Measurements from ENCODE around the gene KRTAP10-2.

KRTAP10-2 gene

GRCh38 chr21:44539991-44540666 is 11.2 kb downstream of the KRTAP10-2 start, which contains the start of gene KRTAP10-1:
Gene KRTAP10-1 (minus strand): TSS chr21:44540195. CDS start chr21:44540150, 45 bp downstream.
- TF ChIP-seq CTCF (IDR thresholded peaks at IDR 0.05; ENCODE audit: borderline replicate concordance, extremely low read depth, low read length, poor library complexity, severe bottlenecking) (no peak), EZH2 (IDR thresholded peaks at IDR 0.05; ENCODE audit: borderline replicate concordance, low read depth, low read length, severe bottlenecking) (no peak)
- ATAC-seq (ENCODE audit: insufficient read depth, low read depth) (no peak), DNase-seq (no peak)
- no peaks in the 10 kb centered on the region for H4K20me1 ChIP-seq (ENCODE audit: insufficient read depth, low read length)
- no peaks in the 10 kb centered on the region for H3K9me3 ChIP-seq (ENCODE audit: insufficient read depth, low read length, severe bottlenecking)
- no peak within 1 kb of the TSS for H3K4me2 ChIP-seq (ENCODE audit: insufficient read depth, low read length)
- no peaks in the 10 kb centered on the region for H3K79me2 ChIP-seq (ENCODE audit: insufficient read depth, low read length)
- no peaks in the 10 kb centered on the region for H3K36me3 ChIP-seq (ENCODE audit: insufficient read depth, low read length)
- no peak within 1 kb of the TSS for H3K4me3 ChIP-seq (ENCODE audit: low read depth in 1 of 2, low read length in 2 of 2)
- no peak within 1 kb of the TSS for H3K9ac ChIP-seq (ENCODE audit: low read depth, low read length)
- no peaks in the 10 kb centered on the region for H3K4me1 ChIP-seq (ENCODE audit: insufficient read depth, low read length)
- no peak within 1 kb of the TSS for H2AFZ ChIP-seq (ENCODE audit: low read depth, low read length)
- peaks cover 2% of the 10 kb centered on the region for H3K27me3 ChIP-seq (ENCODE audit: insufficient read depth, low read length, poor library complexity)
- H3K27ac ChIP-seq (ENCODE audit: low read length), result no peak within 1 kb of the TSS

- no peak for ATAC-seq (ENCODE audit: insufficient read depth, low read depth)
- Histone ChIP-seq H2AFZ (ENCODE audit: low read depth, low read length) (no peak overlapping the region), H3K4me3 (ENCODE audit: low read depth in 1 of 2, low read length in 2 of 2) (no peak overlapping the region), H3K4me1 (ENCODE audit: insufficient read depth, low read length) (no peaks in the 10 kb centered on the region), H3K36me3 (ENCODE audit: insufficient read depth, low read length) (no peaks in the 10 kb centered on the region), H3K79me2 (ENCODE audit: insufficient read depth, low read length) (no peaks in the 10 kb centered on the region), H3K27ac (ENCODE audit: low read length) (no peak overlapping the region), H3K9me3 (ENCODE audit: insufficient read depth, low read length, severe bottlenecking) (no peaks in the 10 kb centered on the region), H3K9ac (ENCODE audit: low read depth, low read length) (no peak overlapping the region), H4K20me1 (ENCODE audit: insufficient read depth, low read length) (no peaks in the 10 kb centered on the region), H3K27me3 (ENCODE audit: insufficient read depth, low read length, poor library complexity) (peaks cover 2% of the 10 kb centered on the region), H3K4me2 (ENCODE audit: insufficient read depth, low read length) (no peak overlapping the region)
- DNase-seq, result no peak
- TF ChIP-seq EZH2 (IDR thresholded peaks at IDR 0.05; ENCODE audit: borderline replicate concordance, low read depth, low read length, severe bottlenecking), result no peak
- no peak for TF ChIP-seq CTCF (IDR thresholded peaks at IDR 0.05; ENCODE audit: borderline replicate concordance, extremely low read depth, low read length, poor library complexity, severe bottlenecking)
These were observed 12.3 kb downstream of the KRTAP10-2 start for GRCh38 chr21:44539046-44539445.

GRCh38 chr21:44537930-44538911 is 13.1 kb downstream of the KRTAP10-2 start:
- no peak for ATAC-seq (ENCODE audit: insufficient read depth, low read depth)
- no peaks in the 10 kb centered on the region for H3K79me2 ChIP-seq (ENCODE audit: insufficient read depth, low read length)
- no peaks in the 10 kb centered on the region for H3K9me3 ChIP-seq (ENCODE audit: insufficient read depth, low read length, severe bottlenecking)
- no peak for TF ChIP-seq EZH2 (IDR thresholded peaks at IDR 0.05; ENCODE audit: borderline replicate concordance, low read depth, low read length, severe bottlenecking)
- no peak overlapping the region for H3K4me3 ChIP-seq (ENCODE audit: low read depth in 1 of 2, low read length in 2 of 2)
- no peak overlapping the region for H2AFZ ChIP-seq (ENCODE audit: low read depth, low read length)
- no peak overlapping the region for H3K27ac ChIP-seq (ENCODE audit: low read length)
- no peaks in the 10 kb centered on the region for H3K4me1 ChIP-seq (ENCODE audit: insufficient read depth, low read length)
- no peak overlapping the region for H3K4me2 ChIP-seq (ENCODE audit: insufficient read depth, low read length)
- no peak for DNase-seq
- H3K36me3 ChIP-seq (ENCODE audit: insufficient read depth, low read length), result no peaks in the 10 kb centered on the region
- H4K20me1 ChIP-seq (ENCODE audit: insufficient read depth, low read length), result no peaks in the 10 kb centered on the region
- no peak overlapping the region for H3K9ac ChIP-seq (ENCODE audit: low read depth, low read length)
- H3K27me3 ChIP-seq (ENCODE audit: insufficient read depth, low read length, poor library complexity), result peaks cover 2% of the 10 kb centered on the region

- DNase-seq, result no peak
- Histone ChIP-seq H3K79me2 (ENCODE audit: insufficient read depth, low read length) (no peaks in the 10 kb centered on the region), H3K9ac (ENCODE audit: low read depth, low read length) (no peak overlapping the region), H3K4me1 (ENCODE audit: insufficient read depth, low read length) (no peaks in the 10 kb centered on the region), H3K4me3 (ENCODE audit: low read depth in 1 of 2, low read length in 2 of 2) (no peak overlapping the region), H3K4me2 (ENCODE audit: insufficient read depth, low read length) (no peak overlapping the region), H3K36me3 (ENCODE audit: insufficient read depth, low read length) (no peaks in the 10 kb centered on the region), H3K9me3 (ENCODE audit: insufficient read depth, low read length, severe bottlenecking) (no peaks in the 10 kb centered on the region), H2AFZ (ENCODE audit: low read depth, low read length) (no peak overlapping the region), H3K27me3 (ENCODE audit: insufficient read depth, low read length, poor library complexity) (peaks cover 2% of the 10 kb centered on the region), H4K20me1 (ENCODE audit: insufficient read depth, low read length) (no peaks in the 10 kb centered on the region), H3K27ac (ENCODE audit: low read length) (no peak overlapping the region)
- TF ChIP-seq CTCF (IDR thresholded peaks at IDR 0.05; ENCODE audit: borderline replicate concordance, extremely low read depth, low read length, poor library complexity, severe bottlenecking) (no peak), EZH2 (IDR thresholded peaks at IDR 0.05; ENCODE audit: borderline replicate concordance, low read depth, low read length, severe bottlenecking) (no peak)
- no peak for ATAC-seq (ENCODE audit: insufficient read depth, low read depth)
These were observed 15.3 kb downstream of the KRTAP10-2 start for GRCh38 chr21:44535963-44536362.
